Panc1 (cell line): Measurements from ENCODE around the gene FAM110A. TPM values are rescaled to one million over a fixed set of nuclear protein-coding genes. Genes with fewer than 3 reads are reported as not detected.

Experiments used
- ATAC-seq: fragments of 200-7000 bp; cut with Tn5 transposase; 2 replicates; pipeline ENCODE4 v1.9.1; 2020; ENCODE audit warnings: mild to moderate bottlenecking, moderate library complexity
- BruUV-seq: library from RNA; stranded (reverse); fragments of 400-500 nt; replicated peaks from 2 replicates; lab custom pipeline; 2021; lab: Mats Ljungman, UMichigan
- CTCF ChIA-PET: fragments of 300-600 bp; sonication (Branson Sonifier 250); formaldehyde crosslinking; loops from one replicate; lab custom pipeline; 2022; ENCODE audit warnings: antibody characterized with exemption; lab: Charles Lee
- POLR2A ChIA-PET: fragments of 300-600 bp; sonication (Branson Sonifier 250); formaldehyde crosslinking; loops from one replicate; lab custom pipeline; 2022; ENCODE audit warnings: antibody characterized with exemption; lab: Charles Lee
- DNase-seq: peaks from one replicate; pipeline ENCODE4 v3.0.0-alpha.2; 2010; ENCODE audit warnings: low read depth, low spot score
- H3K27ac ChIP-seq: 2 replicates; pipeline ENCODE4 v1.5.1; 2011; ENCODE audit warnings: mild to moderate bottlenecking, low read length, inconsistent platforms
- H3K27me3 ChIP-seq: fragments of 200-500 bp; sonication (Bioruptor generic); 2 replicates; pipeline ENCODE4 v1.6.0; 2014; ENCODE audit warnings: low read length, inconsistent platforms; ENCODE audit not compliant: control insufficient read depth, insufficient read depth
- H3K36me3 ChIP-seq: fragments of 200-500 bp; sonication (Bioruptor generic); 2 replicates; pipeline ENCODE4 v1.5.1; 2014; ENCODE audit warnings: inconsistent platforms, mild to moderate bottlenecking, low read length, moderate library complexity; ENCODE audit not compliant: control insufficient read depth, insufficient read depth
- H3K4me1 ChIP-seq: 2 replicates; pipeline ENCODE4 v1.5.1; 2011; ENCODE audit warnings: inconsistent platforms, mild to moderate bottlenecking, low read length, moderate library complexity; ENCODE audit not compliant: control insufficient read depth, insufficient read depth
- H3K4me3 ChIP-seq, 2 experiments: 2 replicates each; pipeline ENCODE4 v1.5.1; 2011 to 2012; ENCODE audit warnings: low read depth in 2 of 2, low read length in 2 of 2, mild to moderate bottlenecking in 2 of 2, inconsistent platforms in 1 of 2, moderate library complexity in 1 of 2
- H3K9me3 ChIP-seq: fragments of 200-500 bp; sonication (Bioruptor generic); 2 replicates; pipeline ENCODE4 v1.5.1; 2014; ENCODE audit warnings: low read depth, mild to moderate bottlenecking, inconsistent platforms, low read length, moderate library complexity; ENCODE audit not compliant: control insufficient read depth, insufficient read depth
- POLR2AphosphoS5 ChIP-seq: IDR thresholded peaks from 2 replicates; pipeline ENCODE4 v1.6.1; 2012; ENCODE audit warnings: mild to moderate bottlenecking, low read depth, low read length, moderate library complexity
- SIN3A ChIP-seq: IDR thresholded peaks from 2 replicates; pipeline ENCODE4 v1.6.1; 2012; ENCODE audit warnings: low read depth, mild to moderate bottlenecking, low read length, moderate library complexity, borderline replicate concordance; ENCODE audit not compliant: insufficient read depth
- TCF7L2 ChIP-seq: IDR thresholded peaks from 2 replicates; pipeline ENCODE4 v1.6.1; 2011; ENCODE audit warnings: mild to moderate bottlenecking, low read depth, low read length, inconsistent platforms
- in situ Hi-C: cut with HindIII; loops from 2 replicates; pipeline ENCODE4 v1.10.0; 2016; ENCODE audit warnings: low sequenced_read_pairs, low pct_unique_long_range_greater_than_20kb
- intact Hi-C: fragments of 100-400 bp; cut with micrococcal nuclease; formaldehyde crosslinking; loops from one replicate; pipeline ENCODE4 v1.10.0; 2022; ENCODE audit not compliant: unreplicated experiment
- total RNA-seq: library from RNA; stranded (reverse); gene quantifications from one replicate; pipeline ENCODE4 v1.2.1, GENCODE V29; 2021; ENCODE audit not compliant: unreplicated experiment
- TF ChIP-seq, protein P1 (sequence below): fragments of 450-650 bp; IDR thresholded peaks from 2 replicates; pipeline ENCODE4 v1.5.1; 2017; ENCODE audit warnings: mild to moderate bottlenecking
- TF ChIP-seq, protein P2 (sequence below), 2 experiments: IDR thresholded peaks; 2 replicates each; pipeline ENCODE4 v1.6.1; 2011 to 2012; ENCODE audit warnings: low read depth in 2 of 2, control low read depth in 1 of 2, low read length in 1 of 2, mild to moderate bottlenecking in 1 of 2, moderate library complexity in 1 of 2; ENCODE audit not compliant: insufficient read depth in 1 of 2

The FAM110A gene
- total RNA-seq, 1 experiment from 2014 or later = 7.8 TPM

DNA sequence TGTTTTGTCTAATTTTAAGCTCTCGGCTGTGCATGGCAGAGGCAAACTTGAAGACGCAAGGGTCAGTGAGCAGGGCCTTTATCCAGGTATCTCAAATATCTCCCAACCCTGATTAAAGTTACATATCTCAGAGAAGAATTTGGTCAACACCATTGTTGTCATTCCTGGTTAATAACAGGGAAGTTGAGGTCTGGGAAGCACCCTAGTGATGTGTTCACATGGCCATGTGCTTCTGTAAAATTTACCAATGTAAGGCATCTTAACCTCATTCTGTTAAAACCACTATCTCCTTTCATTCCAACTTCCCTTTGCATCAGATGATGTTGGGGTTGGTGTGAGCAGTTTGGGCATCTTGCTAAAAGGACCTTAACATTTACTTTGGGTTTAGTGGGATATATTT is 4.0 kb upstream of the FAM110A start:
- Histone ChIP-seq H3K27me3 (no peaks in the 10 kb centered on the region), H3K4me1 (0 out of 2 replicates have a peak, but pooled peaks cover 2% of the 10 kb centered on the region), H3K27ac (no peak overlapping the region), H3K36me3 (no peaks in the 10 kb centered on the region; the same call in 1 of the 2 replicates), H3K4me3 (no peak overlapping the region), H3K9me3 (no peaks in the 10 kb centered on the region)
- intact Hi-C loops = no loop called here
- in situ Hi-C loops = no loop called here
- BruUV-seq = no TSS peak
- ChIA-PET POLR2A (no interaction called here), CTCF (no interaction called here)
- TF ChIP-seq, protein P1, sequence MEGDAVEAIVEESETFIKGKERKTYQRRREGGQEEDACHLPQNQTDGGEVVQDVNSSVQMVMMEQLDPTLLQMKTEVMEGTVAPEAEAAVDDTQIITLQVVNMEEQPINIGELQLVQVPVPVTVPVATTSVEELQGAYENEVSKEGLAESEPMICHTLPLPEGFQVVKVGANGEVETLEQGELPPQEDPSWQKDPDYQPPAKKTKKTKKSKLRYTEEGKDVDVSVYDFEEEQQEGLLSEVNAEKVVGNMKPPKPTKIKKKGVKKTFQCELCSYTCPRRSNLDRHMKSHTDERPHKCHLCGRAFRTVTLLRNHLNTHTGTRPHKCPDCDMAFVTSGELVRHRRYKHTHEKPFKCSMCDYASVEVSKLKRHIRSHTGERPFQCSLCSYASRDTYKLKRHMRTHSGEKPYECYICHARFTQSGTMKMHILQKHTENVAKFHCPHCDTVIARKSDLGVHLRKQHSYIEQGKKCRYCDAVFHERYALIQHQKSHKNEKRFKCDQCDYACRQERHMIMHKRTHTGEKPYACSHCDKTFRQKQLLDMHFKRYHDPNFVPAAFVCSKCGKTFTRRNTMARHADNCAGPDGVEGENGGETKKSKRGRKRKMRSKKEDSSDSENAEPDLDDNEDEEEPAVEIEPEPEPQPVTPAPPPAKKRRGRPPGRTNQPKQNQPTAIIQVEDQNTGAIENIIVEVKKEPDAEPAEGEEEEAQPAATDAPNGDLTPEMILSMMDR = no peak
- no peak for TF ChIP-seq TCF7L2
- TF ChIP-seq, protein P2, sequence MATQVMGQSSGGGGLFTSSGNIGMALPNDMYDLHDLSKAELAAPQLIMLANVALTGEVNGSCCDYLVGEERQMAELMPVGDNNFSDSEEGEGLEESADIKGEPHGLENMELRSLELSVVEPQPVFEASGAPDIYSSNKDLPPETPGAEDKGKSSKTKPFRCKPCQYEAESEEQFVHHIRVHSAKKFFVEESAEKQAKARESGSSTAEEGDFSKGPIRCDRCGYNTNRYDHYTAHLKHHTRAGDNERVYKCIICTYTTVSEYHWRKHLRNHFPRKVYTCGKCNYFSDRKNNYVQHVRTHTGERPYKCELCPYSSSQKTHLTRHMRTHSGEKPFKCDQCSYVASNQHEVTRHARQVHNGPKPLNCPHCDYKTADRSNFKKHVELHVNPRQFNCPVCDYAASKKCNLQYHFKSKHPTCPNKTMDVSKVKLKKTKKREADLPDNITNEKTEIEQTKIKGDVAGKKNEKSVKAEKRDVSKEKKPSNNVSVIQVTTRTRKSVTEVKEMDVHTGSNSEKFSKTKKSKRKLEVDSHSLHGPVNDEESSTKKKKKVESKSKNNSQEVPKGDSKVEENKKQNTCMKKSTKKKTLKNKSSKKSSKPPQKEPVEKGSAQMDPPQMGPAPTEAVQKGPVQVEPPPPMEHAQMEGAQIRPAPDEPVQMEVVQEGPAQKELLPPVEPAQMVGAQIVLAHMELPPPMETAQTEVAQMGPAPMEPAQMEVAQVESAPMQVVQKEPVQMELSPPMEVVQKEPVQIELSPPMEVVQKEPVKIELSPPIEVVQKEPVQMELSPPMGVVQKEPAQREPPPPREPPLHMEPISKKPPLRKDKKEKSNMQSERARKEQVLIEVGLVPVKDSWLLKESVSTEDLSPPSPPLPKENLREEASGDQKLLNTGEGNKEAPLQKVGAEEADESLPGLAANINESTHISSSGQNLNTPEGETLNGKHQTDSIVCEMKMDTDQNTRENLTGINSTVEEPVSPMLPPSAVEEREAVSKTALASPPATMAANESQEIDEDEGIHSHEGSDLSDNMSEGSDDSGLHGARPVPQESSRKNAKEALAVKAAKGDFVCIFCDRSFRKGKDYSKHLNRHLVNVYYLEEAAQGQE (IDR thresholded peaks at IDR 0.05; ENCODE audit: insufficient read depth in 1 of 2, low read depth in 2 of 2, low read length in 1 of 2) = no peak
- no peak for TF ChIP-seq POLR2AphosphoS5
- TF ChIP-seq SIN3A = no peak
- ATAC-seq = no peak
- DNase-seq = no peak

DNA sequence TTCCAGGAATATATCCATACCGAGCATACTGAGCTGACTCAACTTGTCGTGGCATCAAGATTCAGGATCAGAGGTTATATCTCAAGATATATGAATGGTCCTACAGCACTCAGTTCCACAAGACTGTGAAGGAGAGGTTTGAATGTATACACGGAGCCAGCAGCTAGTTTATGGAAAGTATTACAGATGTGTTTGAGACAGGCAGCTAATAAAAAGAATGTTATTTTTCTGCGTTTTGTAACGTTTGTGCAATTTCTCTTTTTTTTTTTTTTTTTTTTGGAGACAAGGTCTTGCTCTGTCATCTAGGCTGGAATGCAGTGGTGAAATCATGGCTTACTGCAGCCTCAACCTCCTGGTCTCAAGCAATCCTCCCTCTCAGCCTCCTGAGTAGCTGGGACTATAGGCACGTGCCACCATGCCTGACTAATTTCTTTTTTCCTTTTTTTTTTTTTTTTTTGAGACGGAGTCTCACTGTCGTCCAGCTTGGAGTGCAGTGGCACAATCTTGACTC is 3.4 kb upstream of the FAM110A start:
- DNase-seq (no peak), ATAC-seq (no peak)
- Histone ChIP-seq H3K36me3 (no peaks in the 10 kb centered on the region; the same call in 1 of the 2 replicates), H3K4me3 (no peak overlapping the region), H3K4me1 (0 out of 2 replicates have a peak, but pooled peaks cover 3% of the 10 kb centered on the region), H3K27me3 (no peaks in the 10 kb centered on the region), H3K9me3 (no peaks in the 10 kb centered on the region), H3K27ac (no peak overlapping the region)
- no peak for TF ChIP-seq POLR2AphosphoS5
- TF ChIP-seq, protein P2 (IDR thresholded peaks at IDR 0.05; ENCODE audit: insufficient read depth in 1 of 2, low read depth in 2 of 2, low read length in 1 of 2) = no peak
- no peak for TF ChIP-seq TCF7L2
- TF ChIP-seq SIN3A = no peak
- TF ChIP-seq, protein P1 = no peak
- no TSS peak for BruUV-seq
- ChIA-PET CTCF (no interaction called here), POLR2A (no interaction called here)
- intact Hi-C loops = no loop called here
- in situ Hi-C loops = no loop called here
